ENCODE data around the gene HTR3C. TPM values are rescaled to one million over a fixed set of nuclear protein-coding genes. Genes with fewer than 3 reads are reported as not detected.

HTR3C gene
- polyA plus RNA-seq, 6 donors from 2014 or later, result not detected

- Mint-ChIP-seq H3K4me1 (no peaks in the 10 kb centered on the region), H3K27me3 (peaks cover 5 to 26% (median 16%) of the 10 kb centered on the region in 3 donors), H3K27ac (peak overlapping the region in 1 of 6 donors; percentile 44), H3K4me3 (no peak overlapping the region), H3K9me3 (peaks cover 0 to 4% (median 0%) of the 10 kb centered on the region in 7 donors), H3K36me3 (no peaks in the 10 kb centered on the region)
- no peak for ATAC-seq (ENCODE audit: low read depth in 2 of 2)
- DNase-seq, result no peak
Observed at GRCh38 chr3:184078851-184079250, 26.0 kb downstream of the HTR3C start.

- DNase-seq (no peak), ATAC-seq (ENCODE audit: low read depth in 2 of 2) (no peak)
- Mint-ChIP-seq H3K27me3 (peaks cover 0 to 31% (median 9%) of the 10 kb centered on the region in 3 donors), H3K36me3 (no peaks in the 10 kb centered on the region), H3K27ac (no peak overlapping the region), H3K4me1 (no peaks in the 10 kb centered on the region), H3K4me3 (no peak overlapping the region), H3K9me3 (peaks cover 0 to 6% (median 0%) of the 10 kb centered on the region in 7 donors)
Observed at GRCh38 chr3:184081116-184081830, 28.4 kb downstream of the HTR3C start.

GRCh38 chr3:184082034-184082433, 29.2 kb downstream of the HTR3C start:
- ATAC-seq (ENCODE audit: low read depth in 2 of 2) (no peak), DNase-seq (no peak)
- H3K4me1 Mint-ChIP-seq, result no peaks in the 10 kb centered on the region
- H3K27ac Mint-ChIP-seq, result no peak overlapping the region
- peaks cover 0 to 6% (median 0%) of the 10 kb centered on the region in 7 donors for H3K9me3 Mint-ChIP-seq
- no peaks in the 10 kb centered on the region for H3K36me3 Mint-ChIP-seq
- H3K27me3 Mint-ChIP-seq, result peaks cover 0 to 28% (median 5%) of the 10 kb centered on the region in 3 donors
- no peak overlapping the region for H3K4me3 Mint-ChIP-seq

- Mint-ChIP-seq H3K9me3 (peaks cover 0 to 6% (median 0%) of the 10 kb centered on the region in 7 donors), H3K4me1 (no peaks in the 10 kb centered on the region), H3K36me3 (no peaks in the 10 kb centered on the region), H3K27me3 (peaks cover 0 to 24% (median under 1%) of the 10 kb centered on the region in 3 donors), H3K4me3 (no peak overlapping the region), H3K27ac (peak overlapping the region in 1 of 6 donors; percentile 44)
- ATAC-seq (ENCODE audit: low read depth in 2 of 2), result no peak
- no peak for DNase-seq
Observed at GRCh38 chr3:184082465-184082864, 29.6 kb downstream of the HTR3C start.

GRCh38 chr3:184085389-184085852, 32.6 kb downstream of the HTR3C start:
- ATAC-seq (ENCODE audit: low read depth in 2 of 2) (no peak), DNase-seq (no peak)
- Mint-ChIP-seq H3K27ac (no peak overlapping the region), H3K9me3 (peaks cover 0 to 6% (median 0%) of the 10 kb centered on the region in 7 donors), H3K36me3 (no peaks in the 10 kb centered on the region), H3K4me1 (no peaks in the 10 kb centered on the region), H3K4me3 (no peak overlapping the region), H3K27me3 (peaks cover 0 to 18% (median 0%) of the 10 kb centered on the region in 3 donors)

- no peak for DNase-seq
- H3K36me3 Mint-ChIP-seq, result peaks cover 0 to 4% of the 10 kb centered on the region in 2 donors
- peaks cover 0 to 35% (median 0%) of the 10 kb centered on the region in 3 donors for H3K27me3 Mint-ChIP-seq
- H3K4me3 Mint-ChIP-seq, result no peak overlapping the region
- peaks cover 0 to 2% (median 0%) of the 10 kb centered on the region in 3 donors for H3K4me1 Mint-ChIP-seq
- ATAC-seq (ENCODE audit: low read depth in 2 of 2), result no peak
- no peak overlapping the region for H3K27ac Mint-ChIP-seq
- peaks cover 0 to 24% (median 24%) of the 10 kb centered on the region in 7 donors for H3K9me3 Mint-ChIP-seq
Observed at GRCh38 chr3:184092199-184092598, 39.4 kb downstream of the HTR3C start.

- ATAC-seq (ENCODE audit: low read depth in 2 of 2) (no peak), DNase-seq (no peak)
- Mint-ChIP-seq H3K4me3 (no peak within 1 kb of the TSS), H3K27ac (peak within 1 kb of the TSS in 1 of 6 donors; percentile 35), H3K36me3 (no peaks in the 10 kb centered on the region), H3K27me3 (peaks cover 0 to 41% (median 0%) of the 10 kb centered on the region in 3 donors), H3K9me3 (peaks cover 0 to 16% (median 13%) of the 10 kb centered on the region in 7 donors), H3K4me1 (peaks cover 0 to 2% (median 0%) of the 10 kb centered on the region in 3 donors)
Observed at GRCh38 chr3:184096811-184097383, 44.0 kb downstream of the HTR3C start, which contains the start of gene HTR3E. TSS of gene HTR3E (plus strand) at chr3:184097064. CDS start at chr3:184097530, 466 bp downstream.

GRCh38 chr3:184097556-184097955, 44.7 kb downstream of the HTR3C start:
- DNase-seq (no peak), ATAC-seq (ENCODE audit: low read depth in 2 of 2) (no peak)
- peaks cover 0 to 41% (median 0%) of the 10 kb centered on the region in 3 donors for H3K27me3 Mint-ChIP-seq
- H3K36me3 Mint-ChIP-seq, result no peaks in the 10 kb centered on the region
- no peak overlapping the region for H3K27ac Mint-ChIP-seq
- H3K9me3 Mint-ChIP-seq, result peaks cover 0 to 9% (median 7%) of the 10 kb centered on the region in 7 donors
- peaks cover 0 to 2% (median 0%) of the 10 kb centered on the region in 3 donors for H3K4me1 Mint-ChIP-seq
- no peak overlapping the region for H3K4me3 Mint-ChIP-seq

GRCh38 chr3:184099806-184100686, 47.2 kb downstream of the HTR3C start:
- no peak overlapping the region for H3K4me3 Mint-ChIP-seq
- H3K27me3 Mint-ChIP-seq, result peaks cover 0 to 24% (median 0%) of the 10 kb centered on the region in 3 donors
- H3K4me1 Mint-ChIP-seq, result peaks cover 0 to 2% (median 0%) of the 10 kb centered on the region in 3 donors
- H3K9me3 Mint-ChIP-seq, result no peaks in the 10 kb centered on the region
- H3K27ac Mint-ChIP-seq, result peak overlapping the region in 1 of 6 donors; percentile 33
- H3K36me3 Mint-ChIP-seq, result no peaks in the 10 kb centered on the region
- DNase-seq, result no peak
- no peak for ATAC-seq (ENCODE audit: low read depth in 2 of 2)

Other genes with a start within 250 kb of the HTR3C start
- gene MAP6D1, start 227.5 kb upstream of the HTR3C start, polyA plus RNA-seq (ENCODE audit: low read depth in 6 of 6), result under 1 TPM in 1 of 6 donors, not detected in 5; 0.78 TPM
- 100 to 1,000 TPM; 103 to 142 (median 109) TPM for gene PARL, start 168.2 kb upstream of the HTR3C start, polyA plus RNA-seq (ENCODE audit: low read depth in 6 of 6)
- gene ABCC5, start 35.2 kb upstream of the HTR3C start, polyA plus RNA-seq (ENCODE audit: low read depth in 6 of 6), result 10 to 100 TPM in 3 of 6 donors, 1 to 10 TPM in 3; 8.3 to 15.1 (median 10.5) TPM
- gene HTR3D, start 21.3 kb upstream of the HTR3C start, polyA plus RNA-seq (ENCODE audit: low read depth in 6 of 6), result not detected
- gene HTR3E, start 44.0 kb downstream of the HTR3C start, polyA plus RNA-seq (ENCODE audit: low read depth in 6 of 6), result not detected
- gene EIF2B5, start 82.3 kb downstream of the HTR3C start, polyA plus RNA-seq (ENCODE audit: low read depth in 6 of 6), result 10 to 100 TPM; 31.5 to 54.4 (median 37.7) TPM
- gene DVL3, start 102.3 kb downstream of the HTR3C start, polyA plus RNA-seq (ENCODE audit: low read depth in 6 of 6), result 10 to 100 TPM in 4 of 6 donors, 1 to 10 TPM in 2; 4.6 to 17.3 (median 12.1) TPM
- gene AP2M1, start 121.8 kb downstream of the HTR3C start, polyA plus RNA-seq (ENCODE audit: low read depth in 6 of 6), result 100 to 1,000 TPM; 214 to 318 (median 245) TPM
- gene ABCF3, start 133.2 kb downstream of the HTR3C start, polyA plus RNA-seq (ENCODE audit: low read depth in 6 of 6), result 10 to 100 TPM; 24.6 to 45.7 (median 30.0) TPM
- gene VWA5B2, start 176.5 kb downstream of the HTR3C start, polyA plus RNA-seq (ENCODE audit: low read depth in 6 of 6), result not detected
- 10 to 100 TPM; 33.9 to 57.3 (median 39.1) TPM for gene ALG3, start 195.9 kb downstream of the HTR3C start, polyA plus RNA-seq (ENCODE audit: low read depth in 6 of 6)
- 1 to 10 TPM; 2.1 to 4.3 (median 2.4) TPM for gene EEF1AKMT4, start 196.6 kb downstream of the HTR3C start, polyA plus RNA-seq (ENCODE audit: low read depth in 6 of 6)
- gene CAMK2N2, start 208.5 kb downstream of the HTR3C start, polyA plus RNA-seq (ENCODE audit: low read depth in 6 of 6), result not detected
- not detected for gene ECE2, start 223.0 kb downstream of the HTR3C start, polyA plus RNA-seq (ENCODE audit: low read depth in 6 of 6)
- 100 to 1,000 TPM; 144 to 190 (median 160) TPM for gene PSMD2, start 246.2 kb downstream of the HTR3C start, polyA plus RNA-seq (ENCODE audit: low read depth in 6 of 6)

All from naive B cell (primary cell).